Neural cell (in vitro differentiated cells): Measurements from ENCODE around the gene MAGEA2. TPM values are rescaled to one million over a fixed set of nuclear protein-coding genes. Genes with fewer than 3 reads are reported as not detected.
"Not testable (repeated sequence)": the region's sequence is repeated elsewhere in the genome, so short reads cannot be mapped to it uniquely, and the experiment has no call there.

Experiments used
- H2AFZ ChIP-seq: fragments of 200-600, 300-800 bp; sonication (generic), shearing (Covaris generic); 2 replicates; pipeline ENCODE4 v1.6.0; 2014; ENCODE audit warnings: low read depth, mild to moderate bottlenecking, antibody characterized with exemption, low read length, moderate library complexity
- H3F3A ChIP-seq: fragments of 200-600 bp; shearing (Covaris generic); 2 replicates; pipeline ENCODE4 v1.6.1; 2016; ENCODE audit warnings: mild to moderate bottlenecking, moderate library complexity, mixed read lengths, antibody characterized with exemption, low read length; ENCODE audit not compliant: insufficient read depth, poor library complexity, severe bottlenecking
- H3K27ac ChIP-seq: fragments of 200-600, 300-800 bp; sonication (generic), shearing (Covaris generic); 2 replicates; pipeline ENCODE4 v1.5.1; 2014; ENCODE audit warnings: mild to moderate bottlenecking, low read length, moderate library complexity
- H3K27me3 ChIP-seq: fragments of 300-800, 200-600 bp; sonication (generic), shearing (Covaris generic); 2 replicates; pipeline ENCODE4 v1.6.0; 2014; ENCODE audit warnings: mild to moderate bottlenecking, low read depth, low read length, moderate library complexity; ENCODE audit not compliant: insufficient read depth
- H3K36me3 ChIP-seq: fragments of 300-800, 200-600 bp; sonication (generic), shearing (Covaris generic); 2 replicates; pipeline ENCODE4 v1.5.1; 2014; ENCODE audit warnings: mild to moderate bottlenecking, antibody characterized with exemption, low read length, moderate library complexity; ENCODE audit not compliant: insufficient read depth
- H3K4me2 ChIP-seq: fragments of 300-800, 200-600 bp; sonication (generic), shearing (Covaris generic); 2 replicates; pipeline ENCODE4 v1.6.0; 2014; ENCODE audit warnings: mild to moderate bottlenecking, low read length
- H3K4me3 ChIP-seq: fragments of 300-800, 200-600 bp; sonication (generic), shearing (Covaris generic); 2 replicates; pipeline ENCODE4 v1.5.1; 2014; ENCODE audit warnings: mild to moderate bottlenecking, low read length, moderate library complexity
- H3K79me2 ChIP-seq: fragments of 200-600 bp; shearing (Covaris generic); replicated peaks from 2 replicates; pipeline ENCODE4 v1.6.0; 2014; ENCODE audit warnings: mild to moderate bottlenecking, low read length, moderate library complexity; ENCODE audit not compliant: insufficient read depth
- H3K9ac ChIP-seq: fragments of 300-800, 200-600 bp; sonication (generic), shearing (Covaris generic); 2 replicates; pipeline ENCODE4 v1.6.1; 2016; ENCODE audit warnings: mild to moderate bottlenecking, low read length, mixed read lengths
- H3K9me2 ChIP-seq: fragments of 200-600 bp; shearing (Covaris generic); 2 replicates; pipeline ENCODE4 v1.6.1; 2016; ENCODE audit warnings: mild to moderate bottlenecking, low read length, mixed read lengths; ENCODE audit not compliant: insufficient read depth
- H3K9me3 ChIP-seq: fragments of 200-600, 300-800 bp; sonication (generic), shearing (Covaris generic); 2 replicates; pipeline ENCODE4 v1.6.1; 2016; ENCODE audit warnings: mild to moderate bottlenecking, mixed run types, low read length, moderate library complexity, mixed read lengths
- H4K20me1 ChIP-seq: fragments of 200-600 bp; shearing (Covaris generic); 2 replicates; pipeline ENCODE4 v1.6.1; 2016; ENCODE audit warnings: mild to moderate bottlenecking, mixed run types; ENCODE audit not compliant: insufficient read depth
- polyA plus RNA-seq: library from polyadenylated mRNA; depleted of rRNA; stranded (reverse); fragments of >200 nt; gene quantifications from 2 replicates; pipeline ENCODE4 v1.2.3, GENCODE V29; 2014

The MAGEA2 gene
- polyA plus RNA-seq, 1 donor from 2014 or later: 1.6 TPM

DNA sequence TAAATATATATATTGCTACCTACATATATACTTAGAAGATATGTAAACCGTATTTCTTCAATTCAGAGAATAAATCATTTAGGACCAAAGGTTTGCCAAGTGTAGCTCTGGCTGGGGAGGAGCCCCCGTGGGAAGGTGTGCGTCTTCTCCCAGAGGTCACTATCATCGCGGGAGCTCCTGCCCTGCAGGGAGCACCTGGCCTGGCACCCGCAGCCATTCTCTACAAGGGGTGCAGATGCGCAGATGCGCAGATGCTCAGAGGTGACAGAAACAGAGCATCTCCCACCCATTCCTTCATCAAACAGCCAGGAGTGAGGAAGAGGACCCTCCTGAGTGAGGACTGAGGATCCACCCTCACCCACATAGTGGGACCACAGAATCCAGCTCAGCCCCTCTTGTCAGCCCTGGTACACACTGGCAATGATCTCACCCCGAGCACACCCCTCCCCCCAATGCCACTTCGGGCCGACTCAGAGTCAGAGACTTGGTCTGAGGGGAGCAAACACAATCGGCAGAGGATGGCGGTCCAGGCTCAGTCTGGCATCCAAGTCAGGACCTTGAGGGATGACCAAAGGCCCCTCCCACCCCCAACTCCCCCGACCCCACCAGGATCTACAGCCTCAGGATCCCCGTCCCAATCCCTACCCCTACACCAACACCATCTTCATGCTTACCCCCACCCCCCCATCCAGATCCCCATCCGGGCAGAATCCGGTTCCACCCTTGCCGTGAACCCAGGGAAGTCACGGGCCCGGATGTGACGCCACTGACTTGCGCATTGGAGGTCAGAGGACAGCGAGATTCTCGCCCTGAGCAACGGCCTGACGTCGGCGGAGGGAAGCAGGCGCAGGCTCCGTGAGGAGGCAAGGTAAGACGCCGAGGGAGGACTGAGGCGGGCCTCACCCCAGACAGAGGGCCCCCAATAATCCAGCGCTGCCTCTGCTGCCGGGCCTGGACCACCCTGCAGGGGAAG lies 39.5 kb downstream of the MAGEA2 start, which contains the start of gene MAGEA2B:
TSS of gene MAGEA2B (plus strand) at position 814 of the 973 bp plus-strand sequence. CDS start 2,479 bp downstream, outside the sequence.
- not testable (repeated sequence) for H2AFZ ChIP-seq, H3K9me2 ChIP-seq, H3K4me2 ChIP-seq, H3K79me2 ChIP-seq, H3K9ac ChIP-seq, H3K4me3 ChIP-seq, H3K36me3 ChIP-seq, H4K20me1 ChIP-seq, H3F3A ChIP-seq, H3K27me3 ChIP-seq, H3K27ac ChIP-seq, H3K9me3 ChIP-seq

DNA sequence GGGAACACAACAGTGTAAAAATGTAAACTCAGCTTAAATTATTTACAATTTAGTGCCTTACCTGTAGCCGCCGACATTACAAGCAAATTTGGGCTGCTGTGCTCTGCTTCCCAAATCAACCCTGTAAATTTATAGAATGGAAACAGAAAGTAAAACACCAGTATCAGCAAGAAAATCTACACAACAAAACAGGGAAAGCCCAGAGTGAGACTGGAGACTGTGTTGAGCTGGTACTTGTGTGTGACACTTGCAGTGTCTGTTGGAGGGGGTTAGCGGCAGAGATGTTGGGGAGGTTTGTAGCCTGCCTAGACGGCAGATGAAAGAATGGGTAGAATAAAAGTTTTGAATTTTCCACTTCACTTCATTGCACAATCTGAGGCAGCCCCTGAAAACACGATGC lies 40.4 kb downstream of the MAGEA2 start:
- not testable (repeated sequence) for H3F3A ChIP-seq, H3K27me3 ChIP-seq, H3K9ac ChIP-seq, H3K36me3 ChIP-seq, H3K27ac ChIP-seq, H4K20me1 ChIP-seq, H3K79me2 ChIP-seq, H3K4me2 ChIP-seq, H2AFZ ChIP-seq, H3K9me2 ChIP-seq, H3K9me3 ChIP-seq, H3K4me3 ChIP-seq

DNA sequence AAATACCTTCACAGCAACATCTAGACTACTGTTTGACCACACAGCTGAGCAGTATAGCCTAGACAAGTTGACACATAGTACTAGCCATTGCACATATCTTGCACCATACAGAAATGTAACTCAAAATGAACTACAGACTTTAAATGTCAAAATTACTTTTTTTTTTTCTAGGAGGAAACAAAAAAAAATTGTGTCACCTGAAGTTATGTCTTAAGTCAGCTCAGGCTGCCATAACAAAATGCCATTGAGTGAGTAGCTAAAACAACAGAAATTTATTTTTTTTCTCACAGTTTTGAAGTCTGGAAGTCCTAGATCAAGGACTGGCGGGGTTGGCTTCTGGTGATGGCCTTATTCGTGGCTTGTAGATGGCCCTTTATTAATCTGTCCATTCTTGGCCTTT lies 44.5 kb downstream of the MAGEA2 start, which contains the start of gene CSAG2:
TSS of gene CSAG2 (minus strand) at position 101 of the 400 bp plus-strand sequence. CDS start 161 bp downstream, outside the sequence.
- not testable (repeated sequence) for H3K9ac ChIP-seq, H3K4me3 ChIP-seq, H3K36me3 ChIP-seq, H3K27ac ChIP-seq, H3K4me2 ChIP-seq, H2AFZ ChIP-seq, H3K27me3 ChIP-seq, H3F3A ChIP-seq, H3K9me3 ChIP-seq, H3K9me2 ChIP-seq, H3K79me2 ChIP-seq, H4K20me1 ChIP-seq

DNA sequence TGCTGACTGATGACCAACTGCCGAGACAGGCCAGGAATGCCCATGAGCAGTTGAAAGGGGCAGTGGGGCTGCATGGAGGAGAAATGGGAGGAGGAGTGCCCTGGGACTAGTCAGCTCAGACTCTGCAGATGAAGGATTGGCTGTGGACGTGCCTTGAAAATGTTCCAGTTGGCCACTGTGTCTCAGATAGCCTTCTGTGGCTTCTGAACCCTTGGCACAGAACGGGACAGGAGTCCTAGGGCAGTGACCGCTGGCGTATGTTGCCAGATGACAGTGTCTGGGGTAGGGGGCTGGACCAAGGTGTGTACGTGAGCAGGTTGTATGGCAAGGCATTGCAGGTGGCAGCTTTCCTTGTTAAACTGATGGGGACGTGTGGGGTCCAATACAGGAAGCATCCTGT lies 47.1 kb downstream of the MAGEA2 start:
- not testable (repeated sequence) for H3K27me3 ChIP-seq, H3K9ac ChIP-seq, H3K27ac ChIP-seq, H4K20me1 ChIP-seq, H2AFZ ChIP-seq, H3K4me3 ChIP-seq, H3K4me2 ChIP-seq, H3K9me2 ChIP-seq, H3K79me2 ChIP-seq, H3K36me3 ChIP-seq, H3K9me3 ChIP-seq, H3F3A ChIP-seq

DNA sequence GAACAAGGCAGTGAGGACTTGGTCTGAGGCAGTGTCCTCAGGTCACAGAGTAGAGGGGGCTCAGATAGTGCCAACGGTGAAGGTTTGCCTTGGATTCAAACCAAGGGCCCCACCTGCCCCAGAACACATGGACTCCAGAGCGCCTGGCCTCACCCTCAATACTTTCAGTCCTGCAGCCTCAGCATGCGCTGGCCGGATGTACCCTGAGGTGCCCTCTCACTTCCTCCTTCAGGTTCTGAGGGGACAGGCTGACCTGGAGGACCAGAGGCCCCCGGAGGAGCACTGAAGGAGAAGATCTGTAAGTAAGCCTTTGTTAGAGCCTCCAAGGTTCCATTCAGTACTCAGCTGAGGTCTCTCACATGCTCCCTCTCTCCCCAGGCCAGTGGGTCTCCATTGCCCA lies 53.3 kb downstream of the MAGEA2 start:
- H3K4me2 ChIP-seq, H2AFZ ChIP-seq, H3K4me3 ChIP-seq, H4K20me1 ChIP-seq, H3K36me3 ChIP-seq, H3K27ac ChIP-seq, H3F3A ChIP-seq, H3K9me2 ChIP-seq, H3K9ac ChIP-seq, H3K27me3 ChIP-seq, H3K9me3 ChIP-seq, H3K79me2 ChIP-seq: not testable (repeated sequence)

Other genes starting within 250 kb of the MAGEA2 start
- 1.0 and 1.2 TPM in 2 replicates for gene GABRQ, start 115.9 kb downstream of the MAGEA2 start, polyA plus RNA-seq
- gene MAGEA3, start 55.0 kb downstream of the MAGEA2 start, polyA plus RNA-seq: not detected in 2 replicates
- 1.5 TPM in 1 of 2 replicates, not detected in the other for gene CSAG2, start 44.6 kb downstream of the MAGEA2 start, polyA plus RNA-seq
- gene MAGEA2B, start 39.2 kb downstream of the MAGEA2 start, polyA plus RNA-seq: 4.5 and 5.3 TPM in 2 replicates
- not detected in 2 replicates for gene CSAG1, start 20.1 kb downstream of the MAGEA2 start, polyA plus RNA-seq
- gene MAGEA12, start 20.1 kb downstream of the MAGEA2 start, polyA plus RNA-seq: not detected in 2 replicates
- gene CSAG3, start 5.4 kb upstream of the MAGEA2 start, polyA plus RNA-seq: 1.1 and 1.2 TPM in 2 replicates
- not detected in 2 replicates for gene MAGEA6, start 15.8 kb upstream of the MAGEA2 start, polyA plus RNA-seq
- gene CETN2, start 76.9 kb upstream of the MAGEA2 start, polyA plus RNA-seq: 138 and 163 TPM in 2 replicates
- gene NSDHL, start 77.2 kb upstream of the MAGEA2 start, polyA plus RNA-seq: 18.4 and 21.7 TPM in 2 replicates
- gene ZNF185, start 144.2 kb upstream of the MAGEA2 start, polyA plus RNA-seq: 2.8 and 3.8 TPM in 2 replicates
- 1.0 and 1.4 TPM in 2 replicates for gene PNMA5, start 240.3 kb upstream of the MAGEA2 start, polyA plus RNA-seq